Panc1 (cell line): ENCODE data around the gene PLB1. TPM values are rescaled to one million over a fixed set of nuclear protein-coding genes. Genes with fewer than 3 reads are reported as not detected.

Experiments
- ATAC-seq: fragments of 200-7000 bp; cut with Tn5 transposase; 2 replicates; pipeline ENCODE4 v1.9.1; 2020; ENCODE audit warnings: mild to moderate bottlenecking, moderate library complexity
- BruUV-seq: library from RNA; stranded (reverse); fragments of 400-500 nt; replicated peaks from 2 replicates; lab custom pipeline; 2021; lab: Mats Ljungman, UMichigan
- CTCF ChIA-PET: fragments of 300-600 bp; sonication (Branson Sonifier 250); formaldehyde crosslinking; loops from one replicate; lab custom pipeline; 2022; ENCODE audit warnings: antibody characterized with exemption; lab: Charles Lee
- POLR2A ChIA-PET: fragments of 300-600 bp; sonication (Branson Sonifier 250); formaldehyde crosslinking; loops from one replicate; lab custom pipeline; 2022; ENCODE audit warnings: antibody characterized with exemption; lab: Charles Lee
- DNase-seq: peaks from one replicate; pipeline ENCODE4 v3.0.0-alpha.2; 2010; ENCODE audit warnings: low read depth, low spot score
- H3K27ac ChIP-seq: 2 replicates; pipeline ENCODE4 v1.5.1; 2011; ENCODE audit warnings: mild to moderate bottlenecking, low read length, inconsistent platforms
- H3K27me3 ChIP-seq: fragments of 200-500 bp; sonication (Bioruptor generic); 2 replicates; pipeline ENCODE4 v1.6.0; 2014; ENCODE audit warnings: low read length, inconsistent platforms; ENCODE audit not compliant: control insufficient read depth, insufficient read depth
- H3K36me3 ChIP-seq: fragments of 200-500 bp; sonication (Bioruptor generic); 2 replicates; pipeline ENCODE4 v1.5.1; 2014; ENCODE audit warnings: inconsistent platforms, mild to moderate bottlenecking, low read length, moderate library complexity; ENCODE audit not compliant: control insufficient read depth, insufficient read depth
- H3K4me1 ChIP-seq: 2 replicates; pipeline ENCODE4 v1.5.1; 2011; ENCODE audit warnings: inconsistent platforms, mild to moderate bottlenecking, low read length, moderate library complexity; ENCODE audit not compliant: control insufficient read depth, insufficient read depth
- H3K4me3 ChIP-seq, 2 experiments: 2 replicates each; pipeline ENCODE4 v1.5.1; 2011 to 2012; ENCODE audit warnings: low read depth in 2 of 2, low read length in 2 of 2, mild to moderate bottlenecking in 2 of 2, inconsistent platforms in 1 of 2, moderate library complexity in 1 of 2
- H3K9me3 ChIP-seq: fragments of 200-500 bp; sonication (Bioruptor generic); 2 replicates; pipeline ENCODE4 v1.5.1; 2014; ENCODE audit warnings: low read depth, mild to moderate bottlenecking, inconsistent platforms, low read length, moderate library complexity; ENCODE audit not compliant: control insufficient read depth, insufficient read depth
- CTCF ChIP-seq: fragments of 450-650 bp; IDR thresholded peaks from 2 replicates; pipeline ENCODE4 v1.5.1; 2017; ENCODE audit warnings: mild to moderate bottlenecking
- POLR2AphosphoS5 ChIP-seq: IDR thresholded peaks from 2 replicates; pipeline ENCODE4 v1.6.1; 2012; ENCODE audit warnings: mild to moderate bottlenecking, low read depth, low read length, moderate library complexity
- REST ChIP-seq, 2 experiments: IDR thresholded peaks; 2 replicates each; pipeline ENCODE4 v1.6.1; 2011 to 2012; ENCODE audit warnings: low read depth in 2 of 2, control low read depth in 1 of 2, low read length in 1 of 2, mild to moderate bottlenecking in 1 of 2, moderate library complexity in 1 of 2; ENCODE audit not compliant: insufficient read depth in 1 of 2
- SIN3A ChIP-seq: IDR thresholded peaks from 2 replicates; pipeline ENCODE4 v1.6.1; 2012; ENCODE audit warnings: low read depth, mild to moderate bottlenecking, low read length, moderate library complexity, borderline replicate concordance; ENCODE audit not compliant: insufficient read depth
- TCF7L2 ChIP-seq: IDR thresholded peaks from 2 replicates; pipeline ENCODE4 v1.6.1; 2011; ENCODE audit warnings: mild to moderate bottlenecking, low read depth, low read length, inconsistent platforms
- in situ Hi-C: cut with HindIII; loops from 2 replicates; pipeline ENCODE4 v1.10.0; 2016; ENCODE audit warnings: low sequenced_read_pairs, low pct_unique_long_range_greater_than_20kb
- intact Hi-C: fragments of 100-400 bp; cut with micrococcal nuclease; formaldehyde crosslinking; loops from one replicate; pipeline ENCODE4 v1.10.0; 2022; ENCODE audit not compliant: unreplicated experiment
- total RNA-seq: library from RNA; stranded (reverse); gene quantifications from one replicate; pipeline ENCODE4 v1.2.1, GENCODE V29; 2021; ENCODE audit not compliant: unreplicated experiment

PLB1 gene
- total RNA-seq, 1 experiment from 2014 or later: 0.80 TPM

GRCh38 chr2:28666496-28667184, 170.8 kb downstream of the PLB1 start:
- TF ChIP-seq REST (IDR thresholded peaks at IDR 0.05; ENCODE audit: insufficient read depth in 1 of 2, low read depth in 2 of 2, low read length in 1 of 2) (no peak), CTCF (no peak), POLR2AphosphoS5 (no peak), SIN3A (no peak), TCF7L2 (no peak)
- in situ Hi-C loops: no loop called here
- Histone ChIP-seq H3K4me1 (peaks cover 13% of the 10 kb centered on the region), H3K9me3 (no peaks in the 10 kb centered on the region), H3K4me3 (no peak overlapping the region), H3K27ac (no peak overlapping the region), H3K27me3 (no peaks in the 10 kb centered on the region), H3K36me3 (no peaks in the 10 kb centered on the region)
- ATAC-seq: no peak
- ChIA-PET POLR2A (no interaction called here), CTCF (no interaction called here)
- intact Hi-C loops: no loop called here
- BruUV-seq: no TSS peak
- no peak for DNase-seq

- TF ChIP-seq POLR2AphosphoS5 (no peak), CTCF (no peak), TCF7L2 (no peak), SIN3A (no peak), REST (IDR thresholded peaks at IDR 0.05; ENCODE audit: insufficient read depth in 1 of 2, low read depth in 2 of 2, low read length in 1 of 2) (no peak)
- BruUV-seq: no TSS peak
- H3K36me3 ChIP-seq: no peaks in the 10 kb centered on the region
- intact Hi-C loops (no loop called here), in situ Hi-C loops (no loop called here)
- ChIA-PET CTCF (no interaction called here), POLR2A (no interaction called here)
- no peak overlapping the region for H3K27ac ChIP-seq
- peaks cover 10% of the 10 kb centered on the region for H3K4me1 ChIP-seq
- H3K27me3 ChIP-seq: no peaks in the 10 kb centered on the region
- ATAC-seq (no peak), DNase-seq (no peak)
- H3K9me3 ChIP-seq: no peaks in the 10 kb centered on the region
- no peak overlapping the region for H3K4me3 ChIP-seq
These were observed 171.4 kb downstream of the PLB1 start for GRCh38 chr2:28667261-28667660.
